ENCODE data around the gene TDRD10.

The TDRD10 gene

GRCh38 chr1:154557248-154557938, 55.4 kb downstream of the TDRD10 start:
- no peak for DNase-seq

- DNase-seq: no peak
Observed at GRCh38 chr1:154557939-154558719, 56.1 kb downstream of the TDRD10 start, which contains the start of gene UBE2Q1. UBE2Q1 (minus strand) TSS chr1:154558662; CDS start chr1:154558553, 109 bp downstream.

GRCh38 chr1:154558720-154559465, 56.9 kb downstream of the TDRD10 start:
- peak; percentile 97 for DNase-seq

GRCh38 chr1:154559466-154560044, 57.5 kb downstream of the TDRD10 start:
- peak; percentile 92 for DNase-seq

- no peak for DNase-seq
Observed at GRCh38 chr1:154565876-154566275, 63.9 kb downstream of the TDRD10 start.

GRCh38 chr1:154567386-154568156, 65.6 kb downstream of the TDRD10 start, which contains the start of gene CHRNB2:
CHRNB2 (plus strand) TSS chr1:154567778; CDS start chr1:154568045, 267 bp downstream.
- peak; percentile 70 for DNase-seq

- no peak for DNase-seq
Observed at GRCh38 chr1:154568157-154568815, 66.3 kb downstream of the TDRD10 start.

- no peak for DNase-seq
Observed at GRCh38 chr1:154571244-154571963, 69.4 kb downstream of the TDRD10 start.

- DNase-seq: no peak
Observed at GRCh38 chr1:154571964-154572288, 69.9 kb downstream of the TDRD10 start.

- DNase-seq: no peak
Observed at GRCh38 chr1:154572468-154573167, 70.6 kb downstream of the TDRD10 start.

GRCh38 chr1:154573168-154573510, 71.1 kb downstream of the TDRD10 start:
- DNase-seq: no peak

GRCh38 chr1:154574716-154575115, 72.7 kb downstream of the TDRD10 start:
- peak; percentile 46 for DNase-seq

- DNase-seq: no peak
Observed at GRCh38 chr1:154575147-154575927, 73.3 kb downstream of the TDRD10 start.

GRCh38 chr1:154575951-154576566, 74.0 kb downstream of the TDRD10 start:
- no peak for DNase-seq

GRCh38 chr1:154577346-154578057, 75.5 kb downstream of the TDRD10 start:
- no peak for DNase-seq

- no peak for DNase-seq
Observed at GRCh38 chr1:154578058-154578418, 76.0 kb downstream of the TDRD10 start.

GRCh38 chr1:154579374-154579773, 77.4 kb downstream of the TDRD10 start:
- no peak for DNase-seq

- no peak for DNase-seq
Observed at GRCh38 chr1:154581766-154582165, 79.7 kb downstream of the TDRD10 start.

- DNase-seq: no peak
Observed at GRCh38 chr1:154582885-154583284, 80.9 kb downstream of the TDRD10 start.
